ENCODE data around the gene EMSY. TPM values are rescaled to one million over a fixed set of nuclear protein-coding genes. Genes with fewer than 3 reads are reported as not detected.

Gene EMSY
- total RNA-seq, 4 donors from 2014 or later: 32.7 to 58.0 (median 46.4) TPM

GRCh38 chr11:76424379-76424778, 20.4 kb upstream of the EMSY start:
- 55 to 56% methylated on average over 3 of the region's 3 CpGs for WGBS, 2 donors
- H3K4me1 ChIP-seq: no peaks in the 10 kb centered on the region
- no peaks in the 10 kb centered on the region for H3K36me3 ChIP-seq
- no peak for DNase-seq
- no peak overlapping the region for H3K4me3 ChIP-seq (replicated peaks in 1 of 3)
- no peaks in the 10 kb centered on the region for H3K27me3 ChIP-seq
- intact Hi-C loops (cut with DNase I): no loop called here
- no peaks in the 10 kb centered on the region for H3K9me3 ChIP-seq
- H3K27ac ChIP-seq: no peak overlapping the region
- no peak for TF ChIP-seq POLR2A (IDR thresholded peaks at IDR 0.05)
- no peak for TF ChIP-seq CTCF (IDR thresholded peaks at IDR 0.05)

GRCh38 chr11:76424891-76425290, 19.9 kb upstream of the EMSY start:
- no peaks in the 10 kb centered on the region for H3K9me3 ChIP-seq
- no peak for TF ChIP-seq CTCF (IDR thresholded peaks at IDR 0.05)
- TF ChIP-seq POLR2A (IDR thresholded peaks at IDR 0.05): no peak
- no peaks in the 10 kb centered on the region for H3K36me3 ChIP-seq
- H3K4me1 ChIP-seq: no peaks in the 10 kb centered on the region
- no peak overlapping the region for H3K27ac ChIP-seq
- H3K27me3 ChIP-seq: no peaks in the 10 kb centered on the region
- no peak for DNase-seq
- 83 to 84% methylated on average over 2 of the region's 2 CpGs for WGBS, 2 donors
- no peak overlapping the region for H3K4me3 ChIP-seq (replicated peaks in 1 of 3)
- intact Hi-C loops (cut with DNase I): no loop called here

GRCh38 chr11:76426660-76427059, 18.2 kb upstream of the EMSY start:
- DNase-seq: no peak
- no peak overlapping the region for H3K27ac ChIP-seq
- no peak overlapping the region for H3K4me3 ChIP-seq (replicated peaks in 1 of 3)
- H3K27me3 ChIP-seq: no peaks in the 10 kb centered on the region
- intact Hi-C loops (cut with DNase I): no loop called here
- H3K36me3 ChIP-seq: no peaks in the 10 kb centered on the region
- H3K4me1 ChIP-seq: no peaks in the 10 kb centered on the region
- TF ChIP-seq CTCF (IDR thresholded peaks at IDR 0.05) (no peak), POLR2A (IDR thresholded peaks at IDR 0.05) (no peak)
- no peaks in the 10 kb centered on the region for H3K9me3 ChIP-seq

GRCh38 chr11:76436020-76436419, 8.8 kb upstream of the EMSY start:
- WGBS, 2 donors: 97 to 98% methylated on average over 1 of the region's 1 CpG
- intact Hi-C loops (cut with DNase I): no loop called here

More at GRCh38 chr11:76436020-76436419, 8.8 kb upstream of the EMSY start:
- Histone ChIP-seq H3K9me3 (no peaks in the 10 kb centered on the region), H3K36me3 (no peaks in the 10 kb centered on the region), H3K4me3 (replicated peaks in 1 of 3) (no peak overlapping the region), H3K27me3 (no peaks in the 10 kb centered on the region), H3K4me1 (no peaks in the 10 kb centered on the region), H3K27ac (no peak overlapping the region)
- TF ChIP-seq CTCF (IDR thresholded peaks at IDR 0.05): no peak
- no peak for TF ChIP-seq POLR2A (IDR thresholded peaks at IDR 0.05)
- DNase-seq: no peak

Measured in thyroid gland (tissue), 4 donors.